Measurements from ENCODE around the gene CEMIP. TPM values are rescaled to one million over a fixed set of nuclear protein-coding genes. Genes with fewer than 3 reads are reported as not detected.
"Not testable (repeated sequence)": the region's sequence is repeated elsewhere in the genome, so short reads cannot be mapped to it uniquely, and the experiment has no call there.

The CEMIP gene
- total RNA-seq, 1 donor from 2014 or later, result 0.30 TPM

DNA sequence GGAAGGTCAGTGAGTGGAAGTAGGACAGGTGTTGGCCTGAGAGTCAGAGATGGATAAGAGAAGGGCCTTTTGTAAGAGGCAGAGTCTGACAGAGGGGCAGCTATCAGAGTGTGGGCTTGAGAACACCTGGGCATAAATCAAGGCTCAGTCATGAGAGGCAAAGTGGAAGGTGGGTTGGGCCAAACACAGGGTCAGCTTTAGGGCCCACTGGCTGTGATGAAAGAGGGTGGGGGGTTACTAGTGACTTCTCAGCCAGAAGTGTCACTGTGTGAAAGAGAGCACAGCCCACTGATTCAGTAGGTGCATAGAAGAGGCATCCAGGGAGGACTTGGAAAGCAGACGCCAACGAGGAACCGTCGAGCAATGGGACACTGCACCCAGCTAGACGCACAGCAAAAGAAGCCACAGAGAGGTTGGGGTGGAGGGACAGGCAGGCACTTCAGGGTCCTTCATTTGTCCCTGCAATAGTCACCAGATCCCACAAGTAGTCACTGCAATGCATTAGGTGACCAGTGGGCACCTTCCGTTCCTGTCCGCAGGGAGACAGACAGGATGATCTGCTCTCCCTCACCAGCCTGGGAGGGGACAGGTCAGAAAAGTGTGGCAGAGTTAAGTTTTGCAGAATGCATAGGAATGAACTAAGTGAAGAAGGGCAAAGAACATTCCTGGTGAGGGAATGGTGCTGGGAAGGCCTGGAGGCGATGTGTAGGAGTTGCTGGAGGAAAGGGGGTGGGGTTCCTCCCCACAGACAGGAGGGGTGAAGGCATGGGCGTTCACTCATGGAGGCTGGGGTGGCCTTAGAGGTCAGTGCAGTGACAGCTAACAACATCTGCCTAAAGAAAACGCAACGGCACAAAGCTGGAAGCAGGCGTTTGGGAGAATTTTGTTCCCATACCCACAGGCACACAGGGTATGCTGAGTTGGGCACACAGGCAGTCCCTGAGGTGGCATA lies 174.1 kb downstream of the CEMIP start:
- H3K27ac Mint-ChIP-seq, result no peak overlapping the region
- H3K4me1 Mint-ChIP-seq (ENCODE audit: low read depth), result peaks cover 13% of the 10 kb centered on the region
- intact Hi-C loops (cut with micrococcal nuclease), result no loop called here
- H3K4me3 Mint-ChIP-seq (ENCODE audit: low read depth), result no peak overlapping the region
- DNase-seq (ENCODE audit: low spot score), result no peak
- peaks cover 32% of the 10 kb centered on the region for H3K36me3 Mint-ChIP-seq (ENCODE audit: low read depth)
- no peaks in the 10 kb centered on the region for H3K27me3 Mint-ChIP-seq (ENCODE audit: low read depth)
- H3K9me3 Mint-ChIP-seq, result no peaks in the 10 kb centered on the region

DNA sequence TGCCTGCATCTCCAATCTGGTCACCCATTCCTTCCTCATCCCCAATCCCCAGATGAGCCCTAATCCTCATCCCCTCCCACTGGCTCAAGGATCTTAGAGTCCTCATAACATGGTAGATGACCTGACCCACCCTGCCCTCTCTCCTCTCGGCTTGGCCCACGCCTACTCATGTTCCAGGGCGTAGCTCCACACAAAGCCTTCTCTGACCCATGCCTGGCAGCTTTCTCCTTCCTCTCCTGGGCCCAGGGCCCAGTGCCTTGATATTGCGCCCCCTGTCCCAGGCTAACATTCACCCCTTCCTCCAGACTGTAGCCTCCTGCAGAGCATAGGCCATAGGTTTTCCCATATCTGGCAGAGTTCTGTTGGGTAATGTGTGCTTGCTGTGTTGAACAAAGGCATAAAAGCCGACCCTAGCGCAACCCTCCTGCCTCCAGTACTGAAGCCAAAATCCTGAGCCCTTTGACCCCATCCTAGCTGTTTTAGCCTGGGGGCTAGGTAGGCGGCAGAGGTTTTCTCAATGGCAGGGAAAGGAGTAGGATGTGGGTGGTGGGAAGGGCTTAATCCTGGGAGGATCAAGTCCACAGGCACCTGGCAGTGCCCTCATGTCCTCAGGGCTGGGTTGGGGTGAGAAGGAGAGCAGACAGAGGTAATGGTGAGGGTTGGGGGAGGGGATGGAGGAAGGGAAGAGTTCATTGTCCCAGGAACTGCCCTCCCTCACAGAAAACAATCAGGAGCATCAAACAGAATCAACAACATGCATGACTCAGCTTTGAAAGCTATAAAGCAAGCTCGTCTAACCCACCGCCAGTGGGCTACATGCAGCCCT lies 175.0 kb downstream of the CEMIP start:
- intact Hi-C loops (cut with micrococcal nuclease), result no loop called here
- DNase-seq (ENCODE audit: low spot score), result no peak
- peaks cover 13% of the 10 kb centered on the region for H3K4me1 Mint-ChIP-seq (ENCODE audit: low read depth)
- no peaks in the 10 kb centered on the region for H3K9me3 Mint-ChIP-seq
- H3K27me3 Mint-ChIP-seq (ENCODE audit: low read depth), result no peaks in the 10 kb centered on the region
- peaks cover 37% of the 10 kb centered on the region for H3K36me3 Mint-ChIP-seq (ENCODE audit: low read depth)
- H3K27ac Mint-ChIP-seq, result no peak overlapping the region
- H3K4me3 Mint-ChIP-seq (ENCODE audit: low read depth), result no peak overlapping the region

DNA sequence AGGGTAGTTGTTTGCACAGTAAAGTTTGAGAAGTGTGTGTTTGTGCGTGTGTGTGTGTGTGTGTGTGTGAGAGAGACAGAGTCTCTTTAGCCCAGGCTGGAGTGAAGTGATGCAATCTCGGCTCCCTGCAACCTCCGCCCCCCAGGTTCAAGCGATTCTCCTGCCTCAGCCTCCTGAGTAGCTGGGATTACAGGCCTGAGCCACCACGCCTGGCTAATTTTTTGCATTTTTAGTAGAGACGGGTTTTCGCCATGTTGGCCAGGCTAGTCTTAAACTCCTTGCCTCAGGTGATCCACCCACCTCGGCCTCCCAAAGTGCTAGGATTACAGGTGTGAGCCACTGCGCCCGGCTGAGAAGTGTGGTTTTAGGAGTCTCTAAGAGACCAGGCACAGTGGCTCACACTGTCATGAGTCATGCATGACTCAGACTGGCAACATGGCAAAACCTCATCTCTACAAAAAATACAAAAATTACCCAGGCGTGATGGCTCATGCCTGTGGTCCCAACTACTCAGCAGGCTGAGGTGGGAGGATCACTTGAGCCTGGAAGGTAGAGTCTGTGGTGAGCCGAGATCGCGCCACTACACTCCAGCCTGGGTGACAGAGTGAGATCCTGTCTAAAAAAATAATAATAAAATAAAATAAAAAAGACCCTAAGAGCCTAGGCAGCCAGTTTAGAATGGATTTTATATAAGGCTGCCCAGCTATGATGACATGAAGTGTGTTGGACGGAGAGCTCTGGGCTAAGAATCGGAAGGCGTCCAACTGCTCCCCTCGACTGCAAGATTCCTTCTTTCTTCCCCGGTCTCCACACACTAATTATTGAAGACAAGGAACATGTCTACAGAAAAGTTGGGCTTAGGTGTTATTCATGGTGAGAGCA lies 176.6 kb downstream of the CEMIP start:
- not testable (repeated sequence) for H3K4me3 Mint-ChIP-seq (ENCODE audit: low read depth); H3K27me3 Mint-ChIP-seq (ENCODE audit: low read depth); H3K9me3 Mint-ChIP-seq
- H3K4me1 Mint-ChIP-seq (ENCODE audit: low read depth), result peaks cover 13% of the 10 kb centered on the region
- intact Hi-C loops (cut with micrococcal nuclease), result loop anchor here (5.0 kb wide), 1 partner anchor 154 kb away; no protein-coding TSS in a partner anchor
- H3K27ac Mint-ChIP-seq, result peak overlapping the region; percentile 12
- DNase-seq (ENCODE audit: low spot score), result peak; percentile 12
- peaks cover 42% of the 10 kb centered on the region for H3K36me3 Mint-ChIP-seq (ENCODE audit: low read depth)

DNA sequence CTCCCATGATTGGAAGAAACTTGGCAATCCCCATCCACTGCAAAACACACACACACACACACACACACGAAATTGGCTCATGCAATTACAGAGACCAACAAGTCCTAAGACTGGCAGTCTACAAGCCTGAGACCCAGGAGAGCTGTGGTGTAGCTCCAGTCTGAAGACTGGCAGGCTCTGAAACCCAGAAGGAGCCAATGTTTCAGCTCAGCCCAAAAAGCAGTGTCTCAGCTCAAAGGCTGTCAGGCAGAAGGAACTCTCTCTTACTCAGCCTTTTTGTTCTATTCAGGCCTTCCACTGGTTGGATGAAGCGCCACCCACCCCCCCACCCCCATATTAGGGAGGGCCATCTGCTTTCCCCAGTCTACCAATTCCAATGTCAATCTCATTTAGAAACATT lies 178.4 kb downstream of the CEMIP start:
- DNase-seq (ENCODE audit: low spot score), result no peak
- no peak overlapping the region for H3K27ac Mint-ChIP-seq
- peaks cover 22% of the 10 kb centered on the region for H3K4me1 Mint-ChIP-seq (ENCODE audit: low read depth)
- H3K4me3 Mint-ChIP-seq (ENCODE audit: low read depth), result no peak overlapping the region
- no peaks in the 10 kb centered on the region for H3K27me3 Mint-ChIP-seq (ENCODE audit: low read depth)
- H3K36me3 Mint-ChIP-seq (ENCODE audit: low read depth), result peaks cover 40% of the 10 kb centered on the region
- intact Hi-C loops (cut with micrococcal nuclease), result loop anchor here (5.0 kb wide), 1 partner anchor 155 kb away; no protein-coding TSS in a partner anchor
- H3K9me3 Mint-ChIP-seq, result no peaks in the 10 kb centered on the region

- H3K27me3 Mint-ChIP-seq (ENCODE audit: low read depth), result no peaks in the 10 kb centered on the region
- no peaks in the 10 kb centered on the region for H3K9me3 Mint-ChIP-seq
- H3K4me1 Mint-ChIP-seq (ENCODE audit: low read depth), result peaks cover 26% of the 10 kb centered on the region
- no peak overlapping the region for H3K27ac Mint-ChIP-seq
- no peak overlapping the region for H3K4me3 Mint-ChIP-seq (ENCODE audit: low read depth)
- H3K36me3 Mint-ChIP-seq (ENCODE audit: low read depth), result peaks cover 40% of the 10 kb centered on the region
- no peak for DNase-seq (ENCODE audit: low spot score)
- intact Hi-C loops (cut with micrococcal nuclease), result loop anchor here (5.0 kb wide), 1 partner anchor 156 kb away; no protein-coding TSS in a partner anchor
Observed at GRCh38 chr15:80957976-80958375, 178.8 kb downstream of the CEMIP start.

DNA sequence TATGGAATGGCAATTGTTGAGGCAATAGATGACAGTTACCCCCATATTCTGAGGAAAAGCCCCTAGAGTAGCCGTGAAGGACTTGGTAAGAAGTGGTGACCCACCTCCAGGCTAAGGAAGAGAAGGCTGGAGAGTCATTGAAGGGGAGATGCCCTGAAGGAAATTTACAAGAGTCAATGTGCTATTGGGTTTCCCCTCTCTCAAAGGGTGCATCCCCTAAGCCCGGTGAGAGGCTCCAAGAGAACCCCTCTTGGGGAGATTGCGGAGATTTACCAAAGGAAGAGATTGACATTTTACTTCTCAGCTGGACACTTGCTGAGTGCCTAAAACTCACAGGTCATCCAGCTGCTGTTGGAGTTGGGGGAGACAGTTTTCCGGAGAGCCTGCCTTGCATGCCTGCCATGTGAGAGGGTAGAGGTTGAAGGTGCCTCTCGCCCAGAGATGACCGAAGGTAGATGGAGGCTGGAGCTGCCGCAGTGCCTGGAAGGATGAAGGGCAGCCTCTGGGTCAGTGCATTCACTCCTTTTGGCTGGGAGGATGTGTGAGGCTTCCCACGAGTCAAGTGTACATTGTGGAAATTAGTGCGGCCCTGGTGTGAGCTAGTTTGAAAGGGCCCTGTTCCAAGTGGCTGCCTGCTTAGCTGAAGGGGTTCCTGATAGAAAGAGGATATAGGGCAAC lies 179.8 kb downstream of the CEMIP start:
- Mint-ChIP-seq H3K4me3 (ENCODE audit: low read depth) (no peak overlapping the region), H3K9me3 (no peaks in the 10 kb centered on the region), H3K27me3 (ENCODE audit: low read depth) (no peaks in the 10 kb centered on the region), H3K27ac (no peak overlapping the region), H3K36me3 (ENCODE audit: low read depth) (peaks cover 49% of the 10 kb centered on the region), H3K4me1 (ENCODE audit: low read depth) (peaks cover 27% of the 10 kb centered on the region)
- no peak for DNase-seq (ENCODE audit: low spot score)
- intact Hi-C loops (cut with micrococcal nuclease), result loop anchor here (5.0 kb wide), 1 partner anchor 157 kb away; no protein-coding TSS in a partner anchor

GRCh38 chr15:80965454-80965853 lies 186.3 kb downstream of the CEMIP start:
- H3K27me3 Mint-ChIP-seq (ENCODE audit: low read depth); intact Hi-C loops (cut with micrococcal nuclease); H3K27ac Mint-ChIP-seq; H3K4me3 Mint-ChIP-seq (ENCODE audit: low read depth); DNase-seq (ENCODE audit: low spot score): not testable (repeated sequence)
- Mint-ChIP-seq H3K4me1 (ENCODE audit: low read depth) (peaks cover 17% of the 10 kb centered on the region), H3K36me3 (ENCODE audit: low read depth) (peaks cover 67% of the 10 kb centered on the region), H3K9me3 (peaks cover 16% of the 10 kb centered on the region)

DNA sequence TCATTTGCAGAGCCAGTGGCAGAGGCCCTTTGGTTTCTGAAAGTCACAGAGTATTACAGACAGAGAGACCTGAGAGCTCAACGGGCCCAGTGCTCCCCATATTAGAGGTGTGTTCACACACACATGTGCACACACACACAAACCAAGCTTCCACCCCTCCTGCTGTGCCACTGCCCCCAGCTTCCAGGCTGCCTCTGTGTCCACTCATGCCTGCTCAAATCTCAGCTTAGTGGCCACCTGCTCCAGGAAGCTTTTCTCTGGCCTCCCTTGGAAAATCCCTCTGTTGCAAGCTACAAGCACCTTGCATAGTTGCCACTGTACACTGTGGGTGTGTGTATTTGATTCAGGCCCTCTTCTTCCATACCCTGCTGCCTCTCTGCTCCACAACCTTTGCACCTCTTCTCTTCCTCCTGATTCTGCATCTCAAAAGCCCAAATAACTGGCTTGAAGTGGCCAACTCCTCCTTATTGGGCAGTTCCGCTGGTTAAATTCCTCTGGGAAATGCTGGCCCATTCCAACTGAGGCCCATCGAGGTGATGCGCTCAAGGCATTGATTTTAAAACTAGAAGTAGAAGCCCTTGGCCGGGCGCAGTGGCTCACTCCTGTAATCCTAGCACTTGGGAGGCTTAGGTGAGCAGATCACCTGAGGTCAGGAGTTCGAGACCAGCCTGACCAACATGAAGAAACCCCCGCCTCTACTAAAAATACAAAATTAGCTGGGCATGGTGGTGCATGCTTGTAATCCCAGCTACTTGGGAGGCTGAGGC lies 187.4 kb downstream of the CEMIP start:
- intact Hi-C loops (cut with micrococcal nuclease), result no loop called here
- Mint-ChIP-seq H3K4me3 (ENCODE audit: low read depth) (no peak overlapping the region), H3K27me3 (ENCODE audit: low read depth) (no peaks in the 10 kb centered on the region), H3K36me3 (ENCODE audit: low read depth) (peaks cover 62% of the 10 kb centered on the region), H3K9me3 (peaks cover 16% of the 10 kb centered on the region), H3K27ac (no peak overlapping the region), H3K4me1 (ENCODE audit: low read depth) (peaks cover 15% of the 10 kb centered on the region)
- no peak for DNase-seq (ENCODE audit: low spot score)

GRCh38 chr15:80967451-80967850 lies 188.3 kb downstream of the CEMIP start:
- Mint-ChIP-seq H3K36me3 (ENCODE audit: low read depth) (peaks cover 62% of the 10 kb centered on the region), H3K4me1 (ENCODE audit: low read depth) (peaks cover 8% of the 10 kb centered on the region), H3K27me3 (ENCODE audit: low read depth) (no peaks in the 10 kb centered on the region), H3K4me3 (ENCODE audit: low read depth) (no peak overlapping the region), H3K27ac (no peak overlapping the region), H3K9me3 (peaks cover 16% of the 10 kb centered on the region)
- intact Hi-C loops (cut with micrococcal nuclease), result no loop called here
- no peak for DNase-seq (ENCODE audit: low spot score)

GRCh38 chr15:80967991-80968510 lies 188.9 kb downstream of the CEMIP start:
- H3K4me3 Mint-ChIP-seq (ENCODE audit: low read depth), result no peak overlapping the region
- H3K27me3 Mint-ChIP-seq (ENCODE audit: low read depth), result no peaks in the 10 kb centered on the region
- DNase-seq (ENCODE audit: low spot score), result no peak
- no peak overlapping the region for H3K27ac Mint-ChIP-seq
- peaks cover 16% of the 10 kb centered on the region for H3K9me3 Mint-ChIP-seq
- H3K4me1 Mint-ChIP-seq (ENCODE audit: low read depth), result peaks cover 2% of the 10 kb centered on the region
- intact Hi-C loops (cut with micrococcal nuclease), result no loop called here
- H3K36me3 Mint-ChIP-seq (ENCODE audit: low read depth), result peaks cover 57% of the 10 kb centered on the region

DNA sequence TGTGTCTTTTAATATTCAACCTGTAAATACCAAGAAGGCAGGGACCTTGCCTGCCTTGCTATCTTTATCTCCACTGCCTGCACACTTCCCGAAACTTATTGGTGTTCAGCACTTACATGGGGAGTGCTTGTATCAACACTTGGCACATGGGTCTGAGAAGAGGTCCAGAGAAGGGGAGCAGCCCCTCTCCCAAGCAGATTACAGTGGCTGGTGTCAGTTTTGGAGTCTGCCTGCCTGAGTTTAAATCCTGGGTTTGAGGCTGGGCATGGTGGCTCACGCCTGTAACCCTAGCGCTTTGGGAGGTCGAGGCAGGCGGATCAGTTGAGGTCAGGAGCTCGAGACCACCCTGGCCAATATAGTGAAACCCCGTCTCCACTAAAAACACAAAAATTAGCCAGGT lies 190.1 kb downstream of the CEMIP start:
- intact Hi-C loops (cut with micrococcal nuclease), result no loop called here
- no peak for DNase-seq (ENCODE audit: low spot score)
- Mint-ChIP-seq H3K4me3 (ENCODE audit: low read depth) (no peak overlapping the region), H3K4me1 (ENCODE audit: low read depth) (peaks cover 2% of the 10 kb centered on the region), H3K36me3 (ENCODE audit: low read depth) (peaks cover 48% of the 10 kb centered on the region), H3K27ac (no peak overlapping the region), H3K27me3 (ENCODE audit: low read depth) (no peaks in the 10 kb centered on the region), H3K9me3 (peaks cover 13% of the 10 kb centered on the region)
